Spleen (tissue), 11 donors: ENCODE results near the gene SLC4A11. TPM values are rescaled to one million over a fixed set of nuclear protein-coding genes. Genes with fewer than 3 reads are reported as not detected.
A peak's percentile ranks its signal among the peaks of the same experiment; 100 is the strongest.

Source experiments
- DNase-seq: peaks from one replicate; pipeline ENCODE4 v3.0.0-alpha.2; 2020
- H3K27ac ChIP-seq, 8 donors: fragments of 200-600 bp; sonication (generic) in 7 of 8; 1 replicate in 4 of 8; 2 replicates in 4 of 8; pipeline versions ENCODE4 v1.5.0 to v1.8.0; 2016 to 2021; ENCODE audit warnings: inconsistent platforms in 4 of 8, mild to moderate bottlenecking in 4 of 8, moderate library complexity in 1 of 8
- H3K27me3 ChIP-seq, 7 donors: fragments of 200-600 bp; sonication (generic) in 6 of 7; replicated peaks in 1 of 7; 1 replicate in 4 of 7; 2 replicates in 3 of 7; pipeline versions ENCODE4 v1.5.0 to v1.8.0; 2016 to 2021; ENCODE audit warnings: inconsistent platforms in 3 of 7, mild to moderate bottlenecking in 1 of 7
- H3K36me3 ChIP-seq, 6 donors: fragments of 200-600 bp; sonication (generic) in 5 of 6; 1 replicate in 4 of 6; 2 replicates in 2 of 6; pipeline versions ENCODE4 v1.5.0 to v1.8.0; 2016 to 2021; ENCODE audit warnings: inconsistent platforms in 2 of 6
- H3K4me1 ChIP-seq, 6 donors: fragments of 200-600 bp; sonication (generic) in 5 of 6; 1 replicate in 3 of 6; 2 replicates in 3 of 6; pipeline versions ENCODE4 v1.5.0 to v1.8.0; 2016 to 2021; ENCODE audit warnings: inconsistent platforms in 3 of 6
- H3K4me3 ChIP-seq, 8 donors: fragments of 200-600 bp; sonication (generic) in 7 of 8; 1 replicate in 4 of 8; 2 replicates in 4 of 8; pipeline versions ENCODE4 v1.5.0 to v1.8.0; 2016 to 2021; ENCODE audit warnings: inconsistent platforms in 4 of 8, mild to moderate bottlenecking in 4 of 8, moderate library complexity in 2 of 8
- H3K9me3 ChIP-seq, 8 donors: fragments of 200-600 bp; sonication (generic) in 7 of 8; 1 replicate in 4 of 8; 2 replicates in 4 of 8; pipeline versions ENCODE4 v1.5.0 to v1.8.0; 2016 to 2021; ENCODE audit warnings: inconsistent platforms in 4 of 8
- POLR2A ChIP-seq, 3 donors: fragments of 450-650 bp; IDR thresholded peaks; one replicate each; pipeline ENCODE4 v1.5.1; 2017; ENCODE audit warnings: antibody characterized with exemption in 3 of 3, mild to moderate bottlenecking in 1 of 3
- POLR2AphosphoS5 ChIP-seq, 3 donors: sonication (generic); formaldehyde crosslinking; IDR thresholded peaks; one replicate each; pipeline ENCODE4 v1.5.1; 2017; ENCODE audit warnings: antibody characterized with exemption in 3 of 3
- WGBS, 5 donors: extraction: QIAGEN DNeasy Blood & Tissue Kit in 3 of 5; methylation state at CpG; one replicate each; pipeline versions ENCODE4 v1.1.5 to v1.1.7; 2013 to 2018; 5-methylcytosine and 5-hydroxymethylcytosine counted together
- intact Hi-C: fragments of 100-400 bp; cut with DNase I; formaldehyde crosslinking; loops from one replicate; pipeline ENCODE4 v1.15.0; 2023; ENCODE audit warnings: low total_unique reads
- polyA plus RNA-seq, 3 donors: library from polyadenylated mRNA; stranded (reverse); fragments of 200-250 nt; gene quantifications; one replicate each; pipeline ENCODE4 v1.2.1, GENCODE V29; 2013
- total RNA-seq, 7 donors: library from RNA; depleted of rRNA in 3 of 7; stranded (reverse); fragments of >200 nt in 3 of 7; fragmentation: NEBNext Ultra II Directional in 4 of 7; extraction: Animal tissue kit (Norgen Biotek cat#: 25700) in 4 of 7; gene quantifications; one replicate each; pipeline versions ENCODE4 v1.1.0 to v1.2.1, GENCODE V29; 2016 to 2021
- TF ChIP-seq, protein P1 (sequence below), 11 experiments: fragments of 200-600 bp in 7 of 11; fragments of 450-650 bp in 4 of 11; sonication (generic) in 4 of 11; IDR thresholded peaks in 8 of 11; conservative IDR thresholded peaks in 3 of 11; 1 replicate in 7 of 11; 2 replicates in 4 of 11; pipeline versions ENCODE4 v1.4.0 to v1.8.0; 2016 to 2021; ENCODE audit warnings: antibody characterized with exemption in 11 of 11, inconsistent platforms in 4 of 11, mild to moderate bottlenecking in 1 of 11
- donor health status: healthy with polysubstance abuse.
- donor health status: DM: no; HTN: no; CAD: no; lungs with moderate emphysema.
- donor health status: DM: no; HTN: no; CAD: no.
- donor health status: Bipolar disorder and iron deficiency.
- donor health status: healthy.
- donor health status: DM: no; HTN: no; CAD: no.
- donor health status: DM: yes; HTN: yes; CAD: no.

The SLC4A11 gene
- total and polyA plus RNA-seq, 10 donors, result 0.52 to 1.6 (median 0.92) TPM

DNA sequence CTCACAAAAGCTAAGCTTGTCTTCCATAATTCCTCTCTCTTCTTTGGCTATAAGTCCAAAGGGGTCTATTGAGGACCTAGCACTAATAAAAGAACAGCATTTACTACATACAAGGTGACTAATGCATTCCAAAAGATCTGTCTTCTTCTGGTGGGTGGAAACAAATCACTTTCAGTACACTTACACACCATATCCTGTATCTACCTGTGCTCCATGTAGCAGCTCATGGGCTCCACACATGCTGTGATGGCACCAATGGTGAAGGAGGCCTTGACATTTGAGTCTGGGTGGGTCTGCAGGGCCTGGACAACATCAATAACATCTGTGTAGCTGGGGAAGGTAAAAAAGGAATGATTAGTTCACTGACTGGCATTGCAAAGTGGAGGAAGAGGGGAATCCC is 42.4 kb upstream of the SLC4A11 start:
- Histone ChIP-seq H3K9me3 (no peaks in the 10 kb centered on the region), H3K27me3 (no peaks in the 10 kb centered on the region), H3K4me3 (no peak overlapping the region), H3K36me3 (peaks cover 0 to 98% (median 44%) of the 10 kb centered on the region in 6 donors), H3K27ac (no peak overlapping the region), H3K4me1 (no peaks in the 10 kb centered on the region)
- intact Hi-C loops, result no loop called here
- TF ChIP-seq, protein P1, sequence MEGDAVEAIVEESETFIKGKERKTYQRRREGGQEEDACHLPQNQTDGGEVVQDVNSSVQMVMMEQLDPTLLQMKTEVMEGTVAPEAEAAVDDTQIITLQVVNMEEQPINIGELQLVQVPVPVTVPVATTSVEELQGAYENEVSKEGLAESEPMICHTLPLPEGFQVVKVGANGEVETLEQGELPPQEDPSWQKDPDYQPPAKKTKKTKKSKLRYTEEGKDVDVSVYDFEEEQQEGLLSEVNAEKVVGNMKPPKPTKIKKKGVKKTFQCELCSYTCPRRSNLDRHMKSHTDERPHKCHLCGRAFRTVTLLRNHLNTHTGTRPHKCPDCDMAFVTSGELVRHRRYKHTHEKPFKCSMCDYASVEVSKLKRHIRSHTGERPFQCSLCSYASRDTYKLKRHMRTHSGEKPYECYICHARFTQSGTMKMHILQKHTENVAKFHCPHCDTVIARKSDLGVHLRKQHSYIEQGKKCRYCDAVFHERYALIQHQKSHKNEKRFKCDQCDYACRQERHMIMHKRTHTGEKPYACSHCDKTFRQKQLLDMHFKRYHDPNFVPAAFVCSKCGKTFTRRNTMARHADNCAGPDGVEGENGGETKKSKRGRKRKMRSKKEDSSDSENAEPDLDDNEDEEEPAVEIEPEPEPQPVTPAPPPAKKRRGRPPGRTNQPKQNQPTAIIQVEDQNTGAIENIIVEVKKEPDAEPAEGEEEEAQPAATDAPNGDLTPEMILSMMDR (IDR thresholded peaks at IDR 0.05 in 8 of 11, conservative IDR thresholded peaks at IDR 0.05 in 3 of 11), result no peak
- TF ChIP-seq POLR2AphosphoS5 (IDR thresholded peaks at IDR 0.05) (no peak), POLR2A (IDR thresholded peaks at IDR 0.05) (no peak)
- no peak for DNase-seq

DNA sequence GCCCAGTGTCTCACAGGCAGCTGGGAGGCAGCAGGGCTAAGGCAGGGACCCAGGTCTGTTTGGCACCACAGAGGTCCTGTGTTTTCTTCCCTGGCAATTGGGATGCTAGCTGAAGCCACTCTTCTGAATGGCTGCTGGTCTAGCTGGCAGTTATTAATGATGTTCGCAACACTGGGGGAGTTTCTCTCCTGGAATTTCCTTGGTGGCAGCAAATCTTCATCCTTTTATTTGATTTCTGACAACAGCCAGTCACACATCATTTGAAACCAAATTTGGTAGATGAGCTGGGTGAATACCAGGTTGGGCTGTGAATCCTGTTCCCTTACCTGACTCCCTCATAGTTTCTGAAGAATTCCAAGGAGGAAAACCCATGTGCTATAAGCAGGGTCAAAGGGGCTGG is 40.8 kb upstream of the SLC4A11 start:
- Histone ChIP-seq H3K4me1 (no peaks in the 10 kb centered on the region), H3K27me3 (no peaks in the 10 kb centered on the region), H3K9me3 (no peaks in the 10 kb centered on the region), H3K27ac (no peak overlapping the region), H3K4me3 (no peak overlapping the region), H3K36me3 (peaks cover 0 to 98% (median 49%) of the 10 kb centered on the region in 6 donors)
- WGBS, 5 donors, result 96 to 100% (median 100%) methylated on average over 1 of the region's 1 CpG
- DNase-seq, result no peak
- intact Hi-C loops, result no loop called here
- TF ChIP-seq POLR2AphosphoS5 (IDR thresholded peaks at IDR 0.05), result no peak
- TF ChIP-seq, protein P1 (IDR thresholded peaks at IDR 0.05 in 8 of 11, conservative IDR thresholded peaks at IDR 0.05 in 3 of 11), result no peak
- TF ChIP-seq POLR2A (IDR thresholded peaks at IDR 0.05), result no peak

DNA sequence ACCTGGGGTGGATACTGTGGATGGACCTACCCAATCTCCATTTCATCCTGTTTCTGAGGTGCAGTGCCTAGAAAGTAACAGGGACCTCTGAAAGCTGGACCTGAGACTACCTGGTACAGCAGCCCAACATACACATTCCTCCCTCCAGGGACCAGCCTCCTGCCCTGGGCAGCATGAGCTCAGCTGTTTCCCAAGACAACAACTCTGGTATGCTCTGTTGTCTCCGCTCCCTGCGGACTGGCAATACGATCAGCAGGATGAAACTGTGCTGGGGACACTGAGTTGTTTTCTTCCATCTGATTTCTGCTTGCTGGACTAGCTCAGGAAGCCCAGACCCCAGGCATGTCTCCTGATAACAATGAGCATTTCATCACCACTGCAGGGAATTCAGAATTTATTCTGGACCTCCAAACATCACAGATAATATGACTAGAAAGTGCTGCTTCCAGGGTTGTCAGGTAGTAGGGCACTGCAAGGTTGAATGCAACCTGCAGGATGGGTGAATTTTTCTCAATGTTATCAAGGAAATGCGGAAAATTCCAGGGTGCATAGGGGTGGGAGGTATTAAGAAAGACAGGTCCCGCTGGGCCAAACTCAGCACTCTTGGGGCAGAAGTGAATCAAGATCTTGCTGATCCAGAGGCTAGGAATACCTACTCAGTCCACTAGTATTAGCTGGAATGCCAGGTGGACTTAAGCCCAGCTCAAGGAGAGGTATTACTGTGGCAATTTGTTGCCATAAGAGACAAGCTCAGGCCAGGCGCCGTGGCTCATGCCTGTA is 38.9 kb upstream of the SLC4A11 start:
- Histone ChIP-seq H3K9me3 (no peaks in the 10 kb centered on the region), H3K4me1 (no peaks in the 10 kb centered on the region), H3K36me3 (peaks cover 0 to 100% (median 51%) of the 10 kb centered on the region in 6 donors), H3K27me3 (no peaks in the 10 kb centered on the region), H3K4me3 (no peak overlapping the region), H3K27ac (no peak overlapping the region)
- intact Hi-C loops, result no loop called here
- no peak for TF ChIP-seq POLR2A (IDR thresholded peaks at IDR 0.05)
- TF ChIP-seq POLR2AphosphoS5 (IDR thresholded peaks at IDR 0.05), result no peak
- TF ChIP-seq, protein P1 (IDR thresholded peaks at IDR 0.05 in 8 of 11, conservative IDR thresholded peaks at IDR 0.05 in 3 of 11), result no peak
- DNase-seq, result no peak
- WGBS, 5 donors, result 93 to 96% (median 96%) methylated on average over 7 of the region's 7 CpGs

DNA sequence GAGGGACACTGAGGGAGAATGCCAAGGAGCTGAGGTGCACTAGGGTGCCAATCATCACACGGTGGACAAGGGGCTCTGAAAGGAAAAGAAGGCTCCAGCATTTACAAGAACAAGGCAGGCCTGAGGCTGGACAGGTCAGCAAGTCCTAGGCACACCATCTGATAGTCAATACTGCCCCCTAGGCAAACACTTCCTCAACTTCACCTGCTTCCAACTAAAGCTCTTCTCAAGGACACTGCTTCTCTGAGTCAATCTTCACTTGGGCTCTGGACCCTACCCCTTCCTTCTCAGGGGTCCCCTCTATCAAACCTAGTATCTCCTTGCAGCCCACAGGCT is 37.7 kb upstream of the SLC4A11 start:
- H3K4me3 ChIP-seq, result no peak overlapping the region
- H3K4me1 ChIP-seq, result no peaks in the 10 kb centered on the region
- no peak for DNase-seq
- intact Hi-C loops, result no loop called here
- no peaks in the 10 kb centered on the region for H3K9me3 ChIP-seq
- TF ChIP-seq POLR2AphosphoS5 (IDR thresholded peaks at IDR 0.05), result no peak
- no peak for TF ChIP-seq POLR2A (IDR thresholded peaks at IDR 0.05)
- TF ChIP-seq, protein P1 (IDR thresholded peaks at IDR 0.05 in 8 of 11, conservative IDR thresholded peaks at IDR 0.05 in 3 of 11), result peak in 1 of 11 experiments; percentile 6
- 68 to 87% (median 75%) methylated on average over 1 of the region's 1 CpG for WGBS, 5 donors
- no peak overlapping the region for H3K27ac ChIP-seq
- H3K27me3 ChIP-seq, result no peaks in the 10 kb centered on the region
- peaks cover 0 to 99% (median 45%) of the 10 kb centered on the region in 6 donors for H3K36me3 ChIP-seq
